Dedifferentiated amniotic fluid mesenchymal stem cell (primary cell): ENCODE data around the gene RPL41.
"Not testable (repeated sequence)": the region's sequence is repeated elsewhere in the genome, so short reads cannot be mapped to it uniquely, and the experiment has no call there.

Source experiments
- DNase-seq: peaks from one replicate; pipeline ENCODE4 v3.0.0-alpha.2; 2016; ENCODE audit errors: extremely low spot score

RPL41 gene

GRCh38 chr12:56154818-56155217 is 38.4 kb downstream of the RPL41 start:
- no peak for DNase-seq

GRCh38 chr12:56155256-56155845 is 38.9 kb downstream of the RPL41 start:
- no peak for DNase-seq

- not testable (repeated sequence) for DNase-seq
These were observed 40.2 kb downstream of the RPL41 start for GRCh38 chr12:56156464-56157200.

- DNase-seq, result peak; percentile 81
These were observed 41.0 kb downstream of the RPL41 start for GRCh38 chr12:56157201-56158028.

GRCh38 chr12:56158029-56158925 is 41.8 kb downstream of the RPL41 start, which contains the start of gene MYL6:
Gene MYL6 (plus strand): TSS chr12:56158359. CDS start chr12:56158402, 43 bp downstream.
- DNase-seq, result peak; percentile 99

GRCh38 chr12:56158926-56159461 is 42.6 kb downstream of the RPL41 start:
- peak; percentile 67 for DNase-seq

GRCh38 chr12:56159482-56160192 is 43.2 kb downstream of the RPL41 start:
- no peak for DNase-seq

GRCh38 chr12:56160193-56160763 is 43.8 kb downstream of the RPL41 start:
- DNase-seq, result no peak

- DNase-seq, result no peak
These were observed 44.7 kb downstream of the RPL41 start for GRCh38 chr12:56160894-56161689.

- no peak for DNase-seq
These were observed 45.4 kb downstream of the RPL41 start for GRCh38 chr12:56161690-56162351.

GRCh38 chr12:56162468-56163290 is 46.2 kb downstream of the RPL41 start:
- DNase-seq, result no peak

- no peak for DNase-seq
These were observed 47.3 kb downstream of the RPL41 start for GRCh38 chr12:56163533-56164344.

- no peak for DNase-seq
These were observed 47.9 kb downstream of the RPL41 start for GRCh38 chr12:56164345-56164729.

GRCh38 chr12:56165369-56165768 is 48.9 kb downstream of the RPL41 start:
- DNase-seq, result no peak
